ENCODE measurements around the gene C17orf67. TPM values are rescaled to one million over a fixed set of nuclear protein-coding genes. Genes with fewer than 3 reads are reported as not detected.
A peak's percentile ranks its signal among the peaks of the same experiment; 100 is the strongest.

The C17orf67 gene, protein sequence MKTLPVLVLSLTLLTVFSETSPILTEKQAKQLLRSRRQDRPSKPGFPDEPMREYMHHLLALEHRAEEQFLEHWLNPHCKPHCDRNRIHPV
- 1 to 10 TPM in 1 of 4 donors, under 1 TPM in 3; 0.20 to 1.1 (median 0.35) TPM for total RNA-seq
- polyA plus RNA-seq = under 1 TPM in 2 of 3 donors, not detected in 1; 0.14 to 0.16 TPM
- long read RNA-seq, donor 1 = 0 reads
- long read RNA-seq, donor 2, partial matches to known transcripts = 0 of 3 reads
- long read RNA-seq, donor 2, other reads (novel, unspliced or antisense) = 3 of 3 reads

DNA sequence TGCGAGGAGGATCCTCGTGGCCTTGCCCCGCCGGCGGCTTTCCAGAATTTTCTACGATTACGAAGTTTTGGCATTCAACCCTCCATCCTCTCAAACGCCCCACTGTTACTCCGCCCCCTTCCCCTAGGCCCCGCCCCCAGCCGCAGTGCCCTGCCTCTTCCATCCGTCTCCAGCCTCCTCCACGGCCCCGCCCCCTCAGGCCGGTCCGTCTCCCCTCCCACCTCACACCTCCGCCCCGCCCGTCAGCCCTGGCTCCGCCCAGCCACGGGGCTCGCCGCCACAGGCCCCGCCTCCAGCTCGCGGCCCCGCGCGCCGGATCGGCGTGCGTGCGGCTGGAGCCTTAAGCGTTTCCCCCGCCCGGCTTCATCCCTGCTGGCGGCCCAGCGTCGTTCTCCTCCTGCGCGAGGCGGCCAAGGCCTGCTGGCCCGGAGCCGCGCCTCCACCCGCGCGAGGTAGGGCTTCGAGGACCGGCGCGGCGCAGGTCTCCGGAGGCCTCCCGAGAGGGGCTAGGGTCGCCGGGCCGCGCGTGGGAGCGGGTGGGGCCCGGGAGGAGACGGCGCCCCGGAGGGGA lies at the start of gene C17orf67, which contains the start of gene DGKE:
Gene C17orf67 (minus strand): TSS at position 112 of the 571 bp plus-strand sequence. CDS start 18,110 bp downstream, outside the sequence.
Gene DGKE (plus strand): TSS at position 343 of the 571 bp plus-strand sequence. CDS start 645 bp downstream, outside the sequence.
- ATAC-seq = peak; percentile 98 to 99 (median 98)
- H3K4me1 ChIP-seq = peaks cover 2% of the 10 kb centered on the region
- no peaks in the 10 kb centered on the region for H3K9me3 ChIP-seq
- H3K27ac ChIP-seq = peak within 1 kb of the TSS; percentile 74
- DNase-seq = peak; percentile 98 to 99
- TF ChIP-seq, protein P1, sequence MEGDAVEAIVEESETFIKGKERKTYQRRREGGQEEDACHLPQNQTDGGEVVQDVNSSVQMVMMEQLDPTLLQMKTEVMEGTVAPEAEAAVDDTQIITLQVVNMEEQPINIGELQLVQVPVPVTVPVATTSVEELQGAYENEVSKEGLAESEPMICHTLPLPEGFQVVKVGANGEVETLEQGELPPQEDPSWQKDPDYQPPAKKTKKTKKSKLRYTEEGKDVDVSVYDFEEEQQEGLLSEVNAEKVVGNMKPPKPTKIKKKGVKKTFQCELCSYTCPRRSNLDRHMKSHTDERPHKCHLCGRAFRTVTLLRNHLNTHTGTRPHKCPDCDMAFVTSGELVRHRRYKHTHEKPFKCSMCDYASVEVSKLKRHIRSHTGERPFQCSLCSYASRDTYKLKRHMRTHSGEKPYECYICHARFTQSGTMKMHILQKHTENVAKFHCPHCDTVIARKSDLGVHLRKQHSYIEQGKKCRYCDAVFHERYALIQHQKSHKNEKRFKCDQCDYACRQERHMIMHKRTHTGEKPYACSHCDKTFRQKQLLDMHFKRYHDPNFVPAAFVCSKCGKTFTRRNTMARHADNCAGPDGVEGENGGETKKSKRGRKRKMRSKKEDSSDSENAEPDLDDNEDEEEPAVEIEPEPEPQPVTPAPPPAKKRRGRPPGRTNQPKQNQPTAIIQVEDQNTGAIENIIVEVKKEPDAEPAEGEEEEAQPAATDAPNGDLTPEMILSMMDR (IDR thresholded peaks at IDR 0.05) = no peak
- peak within 1 kb of the TSS; percentile 78 for H3K4me3 ChIP-seq
- intact Hi-C loops (cut with DNase I) = no loop called here
- peaks cover 0 to 8% (median 2%) of the 10 kb centered on the region in 3 donors for H3K27me3 ChIP-seq (ENCODE audit: insufficient read depth in 3 of 3, low read length in 2 of 3)
- H3K36me3 ChIP-seq (ENCODE audit: insufficient read depth in 1 of 2, low read depth in 1 of 2) = no peaks in the 10 kb centered on the region
- 0 to 1% (median 1%) methylated on average over 52 to 66 of the region's 66 CpGs for WGBS, 3 donors

DNA sequence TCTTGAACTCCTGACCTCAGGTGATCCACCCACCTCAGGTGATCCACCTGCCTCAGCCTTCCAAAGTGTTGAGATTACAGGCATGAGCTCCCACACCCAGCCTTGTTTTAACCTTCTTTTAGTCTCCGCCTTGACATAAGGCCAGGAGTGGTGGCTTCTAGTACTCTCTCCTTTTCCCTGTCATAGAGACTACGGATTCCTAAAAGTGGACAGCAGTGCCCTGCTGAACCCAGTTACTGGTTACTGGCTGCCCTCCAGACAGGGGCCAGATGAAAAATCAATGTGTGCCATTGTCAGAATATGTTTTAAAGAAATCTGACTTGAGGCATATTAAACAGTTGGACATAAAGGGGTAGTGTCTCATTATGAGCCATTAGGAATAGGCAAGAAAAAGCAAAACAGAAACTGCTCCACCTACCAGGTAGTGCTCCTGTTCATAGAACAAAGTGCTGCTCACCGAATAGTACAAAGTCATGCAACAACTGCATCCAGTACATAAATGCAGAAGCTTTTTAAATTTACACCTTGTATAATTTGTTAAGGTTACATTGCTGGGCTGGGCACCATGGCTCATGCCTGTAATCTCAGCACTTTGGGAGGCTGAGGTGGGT lies 48.1 kb upstream of the C17orf67 start:
- TF ChIP-seq, protein P1 (IDR thresholded peaks at IDR 0.05) = no peak
- no peak overlapping the region for H3K27ac ChIP-seq

DNA sequence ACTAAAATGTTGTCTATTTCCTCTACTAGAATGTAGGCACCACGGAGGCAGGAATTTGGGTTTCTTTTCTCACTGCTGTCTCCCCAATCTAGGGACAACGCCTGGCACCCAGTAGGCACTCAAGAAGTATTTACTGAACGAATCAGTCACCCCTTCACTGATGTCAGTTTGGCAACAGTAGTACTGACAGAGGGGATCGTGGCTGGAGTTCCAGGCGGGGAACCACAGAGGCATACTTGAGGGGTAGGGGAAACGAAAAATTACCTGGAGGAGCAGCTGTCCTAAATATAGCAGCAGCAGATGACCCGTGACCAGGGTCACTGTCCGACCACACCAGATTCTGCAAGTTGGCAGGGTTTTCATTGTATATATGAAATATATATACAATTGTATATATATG lies 46.9 kb upstream of the C17orf67 start:
- ATAC-seq (no peak), DNase-seq (no peak)
- Histone ChIP-seq H3K4me1 (no peaks in the 10 kb centered on the region), H3K9me3 (no peaks in the 10 kb centered on the region), H3K27me3 (ENCODE audit: insufficient read depth in 3 of 3, low read length in 2 of 3) (no peaks in the 10 kb centered on the region), H3K4me3 (no peak overlapping the region), H3K36me3 (ENCODE audit: insufficient read depth in 1 of 2, low read depth in 1 of 2) (no peaks in the 10 kb centered on the region), H3K27ac (no peak overlapping the region)
- TF ChIP-seq, protein P1 (IDR thresholded peaks at IDR 0.05) = no peak
- WGBS, 3 donors = 65 to 69% (median 65%) methylated on average over 8 of the region's 8 CpGs
- intact Hi-C loops (cut with DNase I) = no loop called here

More for the DNA sequence above, 48.1 kb upstream of the C17orf67 start:
- intact Hi-C loops (cut with DNase I) = no loop called here
- Histone ChIP-seq H3K9me3 (no peaks in the 10 kb centered on the region), H3K4me3 (no peak overlapping the region), H3K4me1 (no peaks in the 10 kb centered on the region), H3K27me3 (ENCODE audit: insufficient read depth in 3 of 3, low read length in 2 of 3) (no peaks in the 10 kb centered on the region), H3K36me3 (ENCODE audit: insufficient read depth in 1 of 2, low read depth in 1 of 2) (peaks cover 0 to 10% of the 10 kb centered on the region in 2 donors)
- WGBS, 3 donors = 92 to 98% (median 94%) methylated on average over 3 of the region's 3 CpGs
- DNase-seq = no peak
- ATAC-seq = no peak

DNA sequence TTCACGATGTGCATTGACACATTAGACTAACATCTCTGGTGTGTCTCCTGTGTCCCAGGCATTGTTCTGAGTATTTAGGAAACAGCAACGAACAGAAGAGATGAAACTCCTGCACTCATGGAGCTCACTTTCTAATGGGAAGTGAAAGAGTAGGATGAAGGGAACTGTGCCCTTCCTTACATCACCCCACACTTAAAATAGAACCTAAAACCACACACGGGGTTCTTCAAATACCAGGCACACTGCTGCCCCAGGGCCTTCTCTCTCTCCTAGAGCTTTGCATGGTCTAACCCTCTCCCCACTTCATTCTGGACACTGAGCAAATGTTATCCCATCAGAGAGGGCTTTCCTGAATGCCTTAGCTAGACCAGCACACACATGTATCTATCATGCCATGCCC lies 46.4 kb upstream of the C17orf67 start:
- 55 to 70% (median 68%) methylated on average over 3 of the region's 3 CpGs for WGBS, 3 donors
- intact Hi-C loops (cut with DNase I) = no loop called here
- Histone ChIP-seq H3K27ac (no peak overlapping the region), H3K4me1 (no peaks in the 10 kb centered on the region), H3K36me3 (ENCODE audit: insufficient read depth in 1 of 2, low read depth in 1 of 2) (no peaks in the 10 kb centered on the region), H3K9me3 (no peaks in the 10 kb centered on the region), H3K27me3 (ENCODE audit: insufficient read depth in 3 of 3, low read length in 2 of 3) (no peaks in the 10 kb centered on the region), H3K4me3 (no peak overlapping the region)
- ATAC-seq (peak in 1 of 4 donors; percentile 21), DNase-seq (no peak)
- TF ChIP-seq, protein P1 (IDR thresholded peaks at IDR 0.05) = no peak
